GM19193 (cell line): ENCODE results near the gene SPATA13.

ENCODE experiments used
- POLR2A ChIP-seq: IDR thresholded peaks from 4 replicates; pipeline ENCODE4 v1.6.1; 2011; ENCODE audit not compliant: insufficient read depth, insufficient read length; ENCODE audit errors: extremely low read depth

SPATA13 gene

DNA sequence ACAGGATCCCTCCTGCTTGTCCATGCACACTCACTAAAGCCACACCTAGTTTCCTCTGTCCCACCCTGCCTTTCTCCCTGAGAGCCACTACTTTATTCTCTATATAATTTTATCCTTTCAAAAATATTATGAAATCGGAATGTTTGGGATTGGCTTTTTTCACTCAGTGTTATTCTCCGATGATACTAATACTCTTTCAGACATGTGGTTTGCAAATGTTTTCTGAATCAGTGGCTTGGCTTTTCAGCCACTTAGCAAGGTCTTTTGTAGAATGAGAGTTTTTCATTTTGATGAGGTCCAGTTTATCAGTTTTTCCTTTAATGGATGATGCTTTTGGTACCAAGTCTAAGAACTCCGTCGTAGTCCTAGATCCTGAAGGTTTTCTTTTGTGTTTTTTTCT lies 11.6 kb downstream of the SPATA13 start:
- no peak for TF ChIP-seq POLR2A

DNA sequence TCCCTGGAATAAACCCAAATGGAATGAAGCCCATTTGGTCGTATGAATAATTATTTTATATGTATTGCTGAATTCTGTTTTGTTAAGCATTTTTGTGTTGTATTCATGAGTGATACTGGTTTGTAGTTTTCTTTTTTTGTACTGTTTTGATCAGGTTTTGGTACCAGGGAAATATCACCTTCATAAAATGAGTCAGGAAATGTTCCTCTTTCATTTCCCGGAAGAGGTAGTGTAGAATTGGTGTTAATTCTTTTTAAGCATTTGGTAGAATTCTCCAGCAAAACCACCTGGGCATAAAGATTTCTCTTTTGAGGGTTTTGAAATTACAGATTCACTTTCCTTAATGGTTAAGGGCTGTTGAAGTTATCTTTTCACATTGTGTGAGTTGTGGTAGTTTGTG lies 13.3 kb downstream of the SPATA13 start:
- TF ChIP-seq POLR2A: no peak

DNA sequence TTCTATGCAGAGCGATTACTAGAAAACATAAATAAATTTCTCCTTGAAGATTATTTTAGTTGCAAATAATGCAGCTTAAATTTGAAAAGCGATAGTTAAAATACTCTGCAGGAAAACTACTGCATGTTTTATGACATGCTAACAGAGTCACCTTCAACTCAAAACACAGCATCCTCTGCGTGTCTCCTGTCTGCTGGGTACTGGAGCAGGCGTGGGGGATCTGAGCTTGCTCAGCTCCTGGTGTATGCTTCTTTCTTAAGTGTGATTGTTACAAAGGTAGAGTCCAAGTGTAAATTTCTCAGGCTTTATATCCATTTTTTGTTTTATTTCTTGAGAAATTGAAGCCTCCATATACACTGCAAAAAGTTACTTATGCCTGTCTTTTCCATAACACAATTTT lies 15.3 kb downstream of the SPATA13 start:
- no peak for TF ChIP-seq POLR2A

DNA sequence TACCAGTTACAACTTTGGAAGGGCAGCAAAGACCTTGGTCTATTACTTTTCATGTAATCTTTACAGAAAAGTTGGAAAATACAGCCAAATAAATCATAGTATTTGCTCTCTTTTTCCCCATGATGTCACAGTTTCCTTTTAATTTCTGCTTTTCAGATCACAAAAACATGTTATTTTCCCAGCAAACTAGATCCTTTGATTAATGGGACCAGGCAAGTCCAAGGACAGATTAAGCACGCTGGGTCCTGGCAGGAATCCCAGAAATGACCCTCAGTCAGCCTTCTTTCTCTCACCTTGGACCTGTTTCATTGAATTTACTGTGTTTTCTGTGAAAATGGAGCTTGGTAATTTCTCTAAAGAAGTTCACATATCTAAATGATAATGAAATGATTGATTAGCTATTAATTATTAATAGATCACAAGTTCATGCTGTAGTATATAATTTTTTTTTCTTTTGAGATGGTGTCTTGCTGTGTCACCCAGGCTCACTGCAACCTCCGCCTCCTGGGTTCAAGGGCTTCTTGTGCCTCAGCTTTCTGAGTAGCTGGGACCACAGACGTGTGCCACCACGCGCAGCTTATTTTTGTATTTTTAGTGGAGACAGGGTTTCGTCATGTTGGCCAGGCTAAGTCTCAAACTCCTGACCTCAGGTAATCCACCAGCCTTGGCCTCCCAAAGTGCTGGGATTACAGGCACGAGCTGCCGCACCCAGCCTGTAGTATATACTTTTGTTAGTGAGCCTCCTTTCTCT lies 16.0 kb downstream of the SPATA13 start:
- no peak for TF ChIP-seq POLR2A

DNA sequence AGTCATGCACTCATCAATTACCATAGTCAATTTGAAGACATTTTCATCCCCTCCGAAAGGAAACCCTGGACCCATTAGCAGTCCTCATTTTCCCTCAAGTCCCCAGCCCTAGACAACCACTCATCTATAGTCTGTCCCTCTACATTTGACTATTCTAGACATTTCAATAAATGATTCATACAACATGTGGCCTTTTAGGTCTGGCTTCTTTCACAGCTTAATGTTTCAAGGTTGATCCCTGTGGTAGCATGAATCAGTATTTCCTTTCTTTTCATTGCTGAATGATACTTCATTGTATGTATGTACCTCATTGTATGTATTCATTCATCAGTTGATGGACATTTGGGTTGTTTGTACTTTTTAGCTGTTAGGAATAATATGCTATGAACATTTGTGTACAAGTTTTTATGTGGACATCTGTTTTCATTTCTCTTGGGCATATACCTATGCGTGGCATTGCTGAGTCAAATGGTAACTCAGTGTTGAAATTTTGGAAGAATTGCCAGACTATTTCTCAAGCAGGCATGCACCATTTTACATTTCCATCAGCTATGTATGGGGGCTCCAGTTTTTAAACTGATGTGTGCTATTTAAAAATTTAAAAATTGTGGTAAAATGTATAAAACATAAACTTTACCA lies 18.4 kb downstream of the SPATA13 start:
- no peak for TF ChIP-seq POLR2A

DNA sequence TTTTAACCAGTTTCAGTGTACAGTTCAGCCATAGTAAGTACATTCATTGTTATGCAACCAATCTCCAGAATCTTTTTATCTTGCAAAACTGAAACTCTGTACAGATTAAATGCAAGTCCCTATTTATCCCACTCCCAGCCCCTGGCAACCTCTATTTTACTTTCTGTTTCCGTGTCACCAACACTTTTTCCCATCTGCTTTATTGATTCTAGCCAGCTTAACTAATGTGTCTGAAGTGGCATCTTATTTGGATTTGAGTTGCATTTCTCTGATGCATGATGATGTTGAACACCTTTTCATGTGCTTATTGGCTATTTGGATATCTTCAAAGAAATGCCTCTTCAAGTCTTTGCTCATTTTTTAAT lies 18.9 kb downstream of the SPATA13 start:
- TF ChIP-seq POLR2A: no peak

DNA sequence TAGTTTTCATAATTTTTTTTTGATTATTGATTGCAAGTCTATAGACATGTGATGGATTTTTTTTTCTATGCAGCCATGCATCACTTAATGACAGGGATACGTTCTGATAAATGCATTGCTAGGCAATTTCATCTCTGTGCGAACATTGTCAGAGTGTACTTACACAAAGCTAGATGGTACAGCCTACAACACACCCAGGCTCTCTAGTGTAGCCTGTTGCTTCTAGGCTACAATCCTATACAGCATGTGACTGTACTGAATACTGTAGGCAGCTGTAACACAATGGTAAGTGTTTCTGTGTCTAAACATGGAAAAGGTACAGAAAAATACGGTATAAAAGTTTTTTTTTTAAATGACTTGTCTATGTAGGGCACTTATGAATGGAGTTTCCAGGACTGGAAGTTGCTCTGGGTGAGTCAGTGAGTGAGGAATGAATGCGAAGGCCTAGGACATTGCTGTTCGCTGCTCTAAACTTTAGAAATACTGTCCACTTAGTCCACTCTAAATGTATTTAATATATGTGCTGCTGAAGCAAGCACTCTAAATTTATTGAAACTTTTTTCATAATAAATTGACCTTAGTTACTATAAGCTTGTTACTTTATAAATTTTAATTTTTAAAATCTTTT lies 20.3 kb downstream of the SPATA13 start:
- TF ChIP-seq POLR2A: no peak

DNA sequence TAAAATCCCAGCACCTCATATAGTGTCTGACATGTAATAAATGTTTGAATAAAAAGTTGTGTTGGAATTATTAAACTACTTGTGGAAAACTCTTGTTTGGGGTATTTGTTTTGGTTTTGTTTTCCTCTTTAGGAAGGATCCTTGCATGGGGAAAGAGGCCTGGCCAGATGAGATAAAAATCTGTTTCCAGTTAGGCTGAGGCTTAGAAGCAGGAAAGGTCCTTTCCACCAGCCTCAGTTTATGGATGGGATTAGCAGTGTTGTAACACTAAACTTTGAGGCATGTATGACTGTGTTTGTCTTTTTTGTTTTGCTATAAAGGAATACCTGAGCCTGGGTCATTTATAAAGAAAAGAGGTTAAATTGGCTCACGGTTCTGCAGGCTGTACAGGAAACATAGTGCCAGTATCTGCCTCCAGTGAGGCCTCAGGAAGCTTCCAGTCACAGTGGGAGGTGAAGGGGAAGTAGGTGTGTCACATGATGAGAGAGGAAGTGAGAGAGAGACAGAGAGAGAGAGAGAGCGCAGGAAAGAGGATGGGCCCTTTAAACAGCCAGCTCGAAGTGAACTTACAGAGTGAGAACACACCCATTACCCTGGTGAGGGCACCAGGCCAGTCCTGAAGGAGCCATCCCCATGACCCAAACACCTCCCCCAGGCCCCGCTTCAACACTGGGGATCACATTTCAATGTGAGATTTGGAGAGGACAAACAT lies 21.6 kb downstream of the SPATA13 start:
- TF ChIP-seq POLR2A: no peak

DNA sequence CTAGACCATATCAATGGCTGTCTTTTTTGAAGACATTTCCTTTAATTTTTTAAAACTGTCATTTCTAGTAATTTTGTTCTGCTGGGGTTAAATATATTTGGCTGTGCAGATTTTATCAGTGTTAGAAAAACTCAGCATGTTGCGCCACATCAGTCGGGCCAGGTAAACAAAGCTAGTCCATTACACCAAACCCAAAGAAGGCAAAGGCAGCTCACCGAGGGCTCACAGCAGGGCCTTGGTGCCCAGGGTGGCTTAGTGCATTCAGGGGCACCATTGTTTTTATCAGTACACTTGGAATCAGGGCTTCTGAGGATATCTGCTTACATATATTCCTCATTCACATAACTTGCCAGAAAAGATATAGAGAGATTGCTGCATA lies 22.2 kb downstream of the SPATA13 start:
- TF ChIP-seq POLR2A: no peak

DNA sequence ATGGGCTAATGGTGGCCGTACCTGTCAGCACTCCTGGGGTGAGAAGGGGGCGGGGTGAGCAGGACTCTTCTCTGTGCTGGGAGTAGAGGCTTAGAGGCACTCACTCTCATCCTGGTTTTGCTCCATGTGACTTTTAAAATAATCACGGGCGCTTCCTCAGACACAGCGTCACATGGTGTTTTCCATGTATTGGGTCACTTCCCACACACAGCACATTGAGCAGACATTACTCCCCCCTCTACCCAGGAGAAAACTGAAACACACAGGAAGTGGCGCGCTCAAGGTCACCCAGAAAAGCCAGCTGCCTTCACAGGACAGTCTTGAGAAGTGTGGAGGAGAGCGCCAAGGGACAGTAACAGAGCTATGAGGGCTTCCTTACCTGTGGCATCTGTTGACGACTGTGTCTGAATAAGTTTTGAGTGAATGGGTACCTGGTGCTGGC lies 23.2 kb downstream of the SPATA13 start:
- TF ChIP-seq POLR2A: no peak

DNA sequence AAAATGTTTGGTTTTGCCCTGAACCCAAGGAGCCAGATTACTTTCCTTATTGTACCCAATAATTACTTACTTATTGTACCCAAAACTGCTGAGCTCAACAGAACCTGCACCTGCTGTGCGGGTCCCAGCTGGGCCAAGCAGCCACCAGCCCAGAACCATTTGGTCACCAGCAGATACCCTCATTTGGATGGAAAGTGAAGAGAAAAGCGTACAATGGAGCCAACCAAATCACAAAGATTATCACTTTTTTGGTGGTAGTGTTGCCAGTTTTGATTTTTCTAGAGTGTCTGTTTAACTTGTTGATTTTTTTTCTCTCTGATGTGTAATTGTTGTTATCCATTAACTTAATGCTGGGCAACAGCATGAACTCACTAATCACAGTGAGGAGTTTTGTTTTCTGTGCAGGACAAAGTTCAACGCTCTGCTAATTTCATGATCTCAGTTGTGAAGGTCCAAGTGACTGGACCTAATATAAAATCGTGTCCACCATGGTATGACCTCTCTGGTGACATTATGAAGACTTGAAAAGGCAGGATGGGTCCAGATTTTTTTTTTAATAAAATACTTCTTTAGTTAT lies 23.8 kb downstream of the SPATA13 start:
- TF ChIP-seq POLR2A: no peak

DNA sequence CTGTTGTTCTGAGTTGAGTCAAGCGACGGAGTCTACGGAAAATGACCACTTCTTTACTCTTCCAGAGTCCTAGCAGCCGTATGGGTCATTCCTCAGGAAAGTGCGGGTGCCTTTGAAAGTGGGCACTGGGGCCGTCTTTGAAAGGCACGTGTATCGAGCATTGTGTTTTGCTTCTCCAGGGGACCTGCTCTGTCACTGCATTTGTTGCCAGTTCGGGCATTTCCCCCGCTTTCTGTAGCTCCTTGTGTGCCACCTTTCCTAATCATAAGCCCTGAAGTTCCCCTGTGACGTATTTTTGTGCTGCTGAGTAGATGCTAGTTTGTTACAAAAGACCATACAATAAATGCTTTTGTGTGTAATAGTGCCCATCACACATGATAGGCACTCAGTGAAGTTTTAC lies 24.4 kb downstream of the SPATA13 start:
- TF ChIP-seq POLR2A: no peak

DNA sequence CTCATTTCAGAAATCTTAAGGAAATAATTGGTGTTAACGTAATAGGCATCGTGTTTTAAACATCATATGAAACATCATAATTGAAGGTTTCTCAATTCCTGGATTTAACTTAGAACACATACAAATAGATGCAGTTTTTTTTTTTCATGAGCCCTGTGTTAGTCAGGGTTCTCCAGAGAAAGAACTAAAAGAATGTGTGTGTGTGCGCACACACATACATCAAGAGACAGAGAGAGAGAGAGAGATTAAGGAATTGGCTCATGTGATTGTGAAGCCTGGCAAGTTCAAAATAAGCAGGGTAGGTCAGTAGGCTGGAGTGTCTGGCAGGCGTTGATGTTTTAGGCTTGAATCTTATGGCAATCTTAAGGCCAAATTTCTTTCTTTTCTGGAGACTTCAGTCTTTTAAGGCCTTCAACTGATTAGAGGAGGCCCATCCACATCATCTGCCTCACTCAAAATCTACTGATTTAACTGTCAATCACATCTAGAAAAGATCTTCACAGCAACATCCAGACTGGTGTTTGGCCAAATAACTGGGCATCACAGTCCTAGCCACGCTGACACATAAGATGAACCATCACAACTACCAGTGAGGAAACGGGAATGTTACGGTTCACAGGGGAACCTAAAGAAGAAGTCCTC lies 25.2 kb downstream of the SPATA13 start:
- no peak for TF ChIP-seq POLR2A

DNA sequence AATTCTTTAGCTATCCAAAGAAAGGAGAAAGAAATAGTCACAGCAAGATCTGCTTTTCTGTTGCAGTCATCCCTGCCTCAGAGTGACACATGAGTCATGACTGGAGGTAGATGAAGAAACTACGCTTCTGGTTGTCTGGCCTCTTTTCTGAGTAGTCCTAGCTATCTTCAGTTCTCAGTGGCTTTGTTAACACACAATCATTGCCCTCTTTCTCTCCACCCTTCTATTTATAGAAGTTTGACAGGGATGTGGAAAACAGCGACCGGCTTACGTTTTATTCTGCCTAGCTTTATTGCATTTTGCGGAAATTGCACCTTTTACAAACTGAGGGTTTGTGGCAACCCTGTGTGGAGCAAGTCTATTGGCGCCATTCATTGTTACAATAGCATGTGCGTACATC lies 26.7 kb downstream of the SPATA13 start:
- TF ChIP-seq POLR2A: no peak
